Vagina (tissue), 2 donors: ENCODE measurements around the gene ITGA11.

Source experiments
- POLR2AphosphoS5 ChIP-seq, 2 donors: sonication (generic); formaldehyde crosslinking; IDR thresholded peaks; one replicate each; pipeline ENCODE4 v1.9.0; 2017; ENCODE audit warnings: antibody characterized with exemption in 2 of 2, mild to moderate bottlenecking in 2 of 2, low read depth in 1 of 2; ENCODE audit not compliant: insufficient read depth in 1 of 2
- TF ChIP-seq, protein P1 (sequence below), 3 experiments: fragments of 450-650 bp in 2 of 3; fragments of 200-600 bp in 1 of 3; sonication (generic) in 1 of 3; IDR thresholded peaks; one replicate each; pipeline ENCODE4 v1.5.1; 2017 to 2019; ENCODE audit warnings: antibody characterized with exemption in 3 of 3, mild to moderate bottlenecking in 2 of 3, moderate library complexity in 2 of 3

DNA sequence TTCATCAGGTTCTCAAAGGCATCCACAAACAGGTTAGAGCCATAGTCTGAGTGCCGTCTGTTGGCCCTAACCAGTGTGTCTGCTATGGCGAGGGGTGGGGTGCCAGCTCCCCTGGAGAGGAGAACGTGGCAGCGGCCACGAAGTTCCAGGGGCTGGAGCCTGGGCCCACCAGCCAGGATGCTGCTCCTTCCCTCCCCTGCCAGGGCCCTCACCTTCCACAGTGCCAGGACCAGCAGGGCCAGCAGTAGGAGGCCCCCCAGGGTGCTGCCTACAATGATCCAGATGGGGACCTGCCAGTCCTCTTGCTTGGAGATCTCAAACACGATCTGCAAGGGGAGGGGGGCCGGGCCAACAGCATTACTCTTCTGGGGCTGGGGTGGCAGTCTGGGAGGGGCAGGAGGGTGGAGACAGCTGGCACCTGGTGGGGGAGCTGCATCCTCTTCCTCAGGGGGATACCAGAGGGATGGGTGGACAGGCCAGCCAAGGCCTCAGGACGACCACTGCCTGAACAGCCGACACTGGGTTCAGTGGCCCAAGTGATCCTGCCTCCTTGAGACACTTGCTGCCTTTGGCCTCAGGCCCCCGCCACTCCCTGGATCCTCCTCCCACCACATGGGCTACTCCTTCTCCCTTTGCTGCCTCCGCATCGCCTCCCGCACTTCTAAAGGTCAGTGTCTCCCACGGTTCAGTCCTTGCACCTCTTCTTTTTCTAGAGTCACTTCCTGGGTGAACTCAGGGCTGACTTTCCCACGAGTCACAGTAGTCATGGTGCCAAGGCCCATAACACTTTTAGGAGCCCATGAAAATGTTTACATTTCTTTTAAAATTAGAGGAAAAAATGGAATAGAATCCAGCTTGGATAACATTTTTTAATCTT, 128.2 kb downstream of the ITGA11 start:
- TF ChIP-seq, protein P1, sequence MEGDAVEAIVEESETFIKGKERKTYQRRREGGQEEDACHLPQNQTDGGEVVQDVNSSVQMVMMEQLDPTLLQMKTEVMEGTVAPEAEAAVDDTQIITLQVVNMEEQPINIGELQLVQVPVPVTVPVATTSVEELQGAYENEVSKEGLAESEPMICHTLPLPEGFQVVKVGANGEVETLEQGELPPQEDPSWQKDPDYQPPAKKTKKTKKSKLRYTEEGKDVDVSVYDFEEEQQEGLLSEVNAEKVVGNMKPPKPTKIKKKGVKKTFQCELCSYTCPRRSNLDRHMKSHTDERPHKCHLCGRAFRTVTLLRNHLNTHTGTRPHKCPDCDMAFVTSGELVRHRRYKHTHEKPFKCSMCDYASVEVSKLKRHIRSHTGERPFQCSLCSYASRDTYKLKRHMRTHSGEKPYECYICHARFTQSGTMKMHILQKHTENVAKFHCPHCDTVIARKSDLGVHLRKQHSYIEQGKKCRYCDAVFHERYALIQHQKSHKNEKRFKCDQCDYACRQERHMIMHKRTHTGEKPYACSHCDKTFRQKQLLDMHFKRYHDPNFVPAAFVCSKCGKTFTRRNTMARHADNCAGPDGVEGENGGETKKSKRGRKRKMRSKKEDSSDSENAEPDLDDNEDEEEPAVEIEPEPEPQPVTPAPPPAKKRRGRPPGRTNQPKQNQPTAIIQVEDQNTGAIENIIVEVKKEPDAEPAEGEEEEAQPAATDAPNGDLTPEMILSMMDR (IDR thresholded peaks at IDR 0.05): no peak
- TF ChIP-seq POLR2AphosphoS5 (IDR thresholded peaks at IDR 0.05; ENCODE audit: insufficient read depth in 1 of 2, low read depth in 1 of 2): no peak
